Natural killer cell (primary cell): ENCODE results near the gene TMEM245. TPM values are rescaled to one million over a fixed set of nuclear protein-coding genes. Genes with fewer than 3 reads are reported as not detected.

Experiments
- ATAC-seq, 3 donors: fragments of 150-1000 bp in 2 of 3; fragments of 200-7000 bp in 1 of 3; cut with Tn5 transposase; 1 replicate in 1 of 3; 2 replicates in 2 of 3; pipeline ENCODE4 v1.10.0; 2021; ENCODE audit warnings: mild to moderate bottlenecking in 2 of 3, moderate library complexity in 2 of 3
- DNase-seq, 2 donors: peaks; one replicate each; pipeline versions ENCODE4 v3.0.0 to v3.0.0-alpha.2; 2013 to 2021; ENCODE audit warnings: mixed read lengths in 1 of 2
- H3K27ac ChIP-seq: one replicate; pipeline ENCODE4 v1.5.1; 2013; ENCODE audit warnings: mild to moderate bottlenecking, low read length
- H3K27me3 ChIP-seq: one replicate; pipeline ENCODE4 v1.6.1; 2013; ENCODE audit warnings: low read length; ENCODE audit not compliant: control insufficient read depth, insufficient read depth
- H3K36me3 ChIP-seq: one replicate; pipeline ENCODE4 v1.6.1; 2013; ENCODE audit warnings: low read length; ENCODE audit not compliant: control insufficient read depth, insufficient read depth
- H3K4me1 ChIP-seq: one replicate; pipeline ENCODE4 v1.6.1; 2013; ENCODE audit warnings: low read length; ENCODE audit not compliant: control insufficient read depth, insufficient read depth
- H3K4me3 ChIP-seq: one replicate; pipeline ENCODE4 v1.5.1; 2013; ENCODE audit warnings: low read length
- H3K9me3 ChIP-seq: one replicate; pipeline ENCODE4 v1.6.1; 2013; ENCODE audit warnings: low read length; ENCODE audit not compliant: control insufficient read depth, insufficient read depth
- H3K27ac Mint-ChIP-seq, 2 donors: one replicate each; pipeline ENCODE4 v1.8.0; 2022; ENCODE audit warnings: mild to moderate bottlenecking in 2 of 2, mixed read lengths in 2 of 2, moderate library complexity in 1 of 2
- H3K27me3 Mint-ChIP-seq, 2 donors: one replicate each; pipeline ENCODE4 v1.8.0; 2022; ENCODE audit warnings: low read depth in 2 of 2, mixed read lengths in 2 of 2
- H3K36me3 Mint-ChIP-seq: one replicate; pipeline ENCODE4 v1.8.0; 2022; ENCODE audit warnings: mixed read lengths
- H3K4me1 Mint-ChIP-seq, 2 donors: one replicate each; pipeline ENCODE4 v1.8.0; 2022; ENCODE audit warnings: mixed read lengths in 2 of 2
- H3K4me3 Mint-ChIP-seq: one replicate; pipeline ENCODE4 v1.8.0; 2022; ENCODE audit warnings: mild to moderate bottlenecking, moderate library complexity, mixed read lengths
- H3K9me3 Mint-ChIP-seq, 2 donors: one replicate each; pipeline ENCODE4 v1.8.0; 2022; ENCODE audit warnings: mixed read lengths in 2 of 2
- CTCF ChIP-seq: fragments of 200-600 bp; IDR thresholded peaks from one replicate; pipeline ENCODE4 v1.8.0; 2022; ENCODE audit warnings: antibody characterized with exemption
- WGBS: methylation state at CpG from one replicate; pipeline ENCODE4 v1.1.7; 2013; ENCODE audit warnings: missing lambda C conversion rate; ENCODE audit not compliant: insufficient coverage; 5-methylcytosine and 5-hydroxymethylcytosine counted together
- intact Hi-C: fragments of 100-400 bp; cut with micrococcal nuclease; formaldehyde crosslinking; loops from one replicate; pipeline ENCODE4 v1.14.2; 2022
- total RNA-seq, 4 donors: library from RNA; stranded (reverse); fragments of 120-200 nt in 1 of 4; gene quantifications; one replicate each; pipeline versions ENCODE4 v1.2.3 to v1.2.4, GENCODE V29; 2013 to 2022

Gene TMEM245
- total RNA-seq, 3 donors from 2014 or later (not counting 1 experiment from before 2014, with no cell fraction given): 14.5 to 22.5 (median 21.8) TPM

- no peaks in the 10 kb centered on the region for H3K27me3 ChIP-seq
- peaks cover 53 to 61% of the 10 kb centered on the region in 2 donors for H3K4me1 Mint-ChIP-seq
- peaks cover 3% of the 10 kb centered on the region for H3K4me1 ChIP-seq
- no peak for TF ChIP-seq CTCF
- H3K9me3 Mint-ChIP-seq: no peaks in the 10 kb centered on the region
- H3K36me3 Mint-ChIP-seq: no peaks in the 10 kb centered on the region
- no peak overlapping the region for H3K4me3 ChIP-seq
- H3K27ac Mint-ChIP-seq: no peak overlapping the region
- no peaks in the 10 kb centered on the region for H3K27me3 Mint-ChIP-seq
- ATAC-seq (no peak), DNase-seq (peak in 1 of 2 donors; percentile 38)
- 88% methylated on average over 4 of the region's 4 CpGs for WGBS
- intact Hi-C loops: no loop called here
- no peaks in the 10 kb centered on the region for H3K9me3 ChIP-seq
- H3K4me3 Mint-ChIP-seq: no peak overlapping the region
- peaks cover 26% of the 10 kb centered on the region for H3K36me3 ChIP-seq
- H3K27ac ChIP-seq: no peak overlapping the region
These were observed 22.6 kb downstream of the TMEM245 start for GRCh38 chr9:109097146-109097545.

- H3K4me3 ChIP-seq: no peak overlapping the region
- H3K9me3 Mint-ChIP-seq: no peaks in the 10 kb centered on the region
- peak overlapping the region in 1 of 2 donors; percentile 3 for H3K27ac Mint-ChIP-seq
- no peak for DNase-seq
- H3K36me3 Mint-ChIP-seq: no peaks in the 10 kb centered on the region
- no peak for ATAC-seq
- H3K27me3 Mint-ChIP-seq: no peaks in the 10 kb centered on the region
- intact Hi-C loops: no loop called here
- WGBS: 80% methylated on average over 2 of the region's 3 CpGs
- no peaks in the 10 kb centered on the region for H3K27me3 ChIP-seq
- H3K36me3 ChIP-seq: peaks cover 32% of the 10 kb centered on the region
- no peaks in the 10 kb centered on the region for H3K9me3 ChIP-seq
- H3K27ac ChIP-seq: no peak overlapping the region
- no peak overlapping the region for H3K4me3 Mint-ChIP-seq
- no peak for TF ChIP-seq CTCF
- H3K4me1 ChIP-seq: no peaks in the 10 kb centered on the region
- peaks cover 43 to 46% of the 10 kb centered on the region in 2 donors for H3K4me1 Mint-ChIP-seq
These were observed 24.4 kb downstream of the TMEM245 start for GRCh38 chr9:109095321-109095720.

GRCh38 chr9:109094268-109094667 is 25.5 kb downstream of the TMEM245 start:
- H3K27ac ChIP-seq: no peak overlapping the region
- intact Hi-C loops: no loop called here
- H3K36me3 Mint-ChIP-seq: no peaks in the 10 kb centered on the region
- WGBS: 98% methylated on average over 6 of the region's 6 CpGs
- H3K36me3 ChIP-seq: peaks cover 37% of the 10 kb centered on the region
- H3K4me1 ChIP-seq: no peaks in the 10 kb centered on the region
- H3K4me3 Mint-ChIP-seq: no peak overlapping the region
- H3K4me1 Mint-ChIP-seq: peaks cover 42 to 45% of the 10 kb centered on the region in 2 donors
- no peak overlapping the region for H3K27ac Mint-ChIP-seq
- H3K4me3 ChIP-seq: no peak overlapping the region
- no peaks in the 10 kb centered on the region for H3K9me3 ChIP-seq
- no peaks in the 10 kb centered on the region for H3K27me3 Mint-ChIP-seq
- no peaks in the 10 kb centered on the region for H3K27me3 ChIP-seq
- no peak for TF ChIP-seq CTCF
- no peaks in the 10 kb centered on the region for H3K9me3 Mint-ChIP-seq
- no peak for ATAC-seq
- DNase-seq: no peak

- peaks cover 50% of the 10 kb centered on the region for H3K36me3 ChIP-seq
- ATAC-seq: no peak
- no peak overlapping the region for H3K27ac ChIP-seq
- Mint-ChIP-seq H3K27me3 (no peaks in the 10 kb centered on the region), H3K9me3 (no peaks in the 10 kb centered on the region), H3K27ac (no peak overlapping the region), H3K36me3 (no peaks in the 10 kb centered on the region), H3K4me3 (no peak overlapping the region), H3K4me1 (peaks cover 28 to 36% of the 10 kb centered on the region in 2 donors)
- no peak for DNase-seq
- TF ChIP-seq CTCF: no peak
- WGBS: 91% methylated on average over 1 of the region's 1 CpG
- intact Hi-C loops: no loop called here
- H3K9me3 ChIP-seq: no peaks in the 10 kb centered on the region
- no peaks in the 10 kb centered on the region for H3K27me3 ChIP-seq
- H3K4me3 ChIP-seq: no peak overlapping the region
- no peaks in the 10 kb centered on the region for H3K4me1 ChIP-seq
These were observed 27.2 kb downstream of the TMEM245 start for GRCh38 chr9:109092587-109092986.
